K562 (cell line): ENCODE results near the gene CHTOP. TPM values are rescaled to one million over a fixed set of nuclear protein-coding genes. Genes with fewer than 3 reads are reported as not detected.
A peak's percentile ranks its signal among the peaks of the same experiment; 100 is the strongest.

Source experiments
- BACH1 ChIP-seq: fragments of 200-800 bp; sonication (Bioruptor generic); IDR thresholded peaks from 2 replicates; pipeline ENCODE4 v1.6.1; 2016; ENCODE audit warnings: missing genetic modification characterization, missing compliant biosample characterization
- HMGN3 ChIP-seq: IDR thresholded peaks from 2 replicates; pipeline ENCODE4 v1.6.1; 2011; ENCODE audit warnings: borderline replicate concordance, low read depth, mild to moderate bottlenecking, mixed read lengths, low read length; ENCODE audit not compliant: insufficient read length; ENCODE audit errors: extremely low read depth
- MAZ ChIP-seq, 2 experiments: fragments of 450-650 bp in 1 of 2; sonication (generic) in 1 of 2; formaldehyde crosslinking; IDR thresholded peaks in 1 of 2; conservative IDR thresholded peaks in 1 of 2; 2 replicates each; pipeline versions ENCODE4 v1.4.0 to v1.5.0; 2020; ENCODE audit warnings: mild to moderate bottlenecking in 1 of 2, missing genetic modification reagents in 1 of 2
- NCOA6 ChIP-seq: fragments of 450-650 bp; IDR thresholded peaks from 2 replicates; pipeline ENCODE4 v1.6.1; 2017; ENCODE audit warnings: mild to moderate bottlenecking
- RCOR1 ChIP-seq, 2 experiments: IDR thresholded peaks; 2 replicates each; pipeline ENCODE4 v1.6.1; 2012; ENCODE audit warnings: low read depth in 2 of 2, low read length in 2 of 2, borderline replicate concordance in 1 of 2, improper control_type of control experiment in 1 of 2
- ZNF175 ChIP-seq: fragments of 200-800 bp; sonication (Bioruptor generic); IDR thresholded peaks from 2 replicates; pipeline ENCODE4 v1.6.1; 2016; ENCODE audit warnings: low read depth, mild to moderate bottlenecking, missing genetic modification characterization, missing compliant biosample characterization
- polyA plus RNA-seq, 8 experiments: library from polyadenylated mRNA; depleted of rRNA in 4 of 8; stranded (reverse) in 5 of 8; unstranded in 3 of 8; fragments of >200 nt; fragmentation: Nextera tagmentation in 2 of 8; fragmentation: Illumina TruSeq in 1 of 8; extraction: Ambion mirVana in 2 of 8; extraction: Trizol in 1 of 8; gene quantifications; 2 replicates each; pipeline versions ENCODE4 v1.2.1 to v1.2.3, GENCODE V29; 2011 to 2014; ENCODE audit warnings: inconsistent platforms in 1 of 8, missing spikeins in 1 of 8
- total RNA-seq, 7 experiments: library from RNA; depleted of rRNA in 6 of 7; stranded (reverse); fragments of >200 nt in 6 of 7; fragmentation: Illumina TruSeq in 2 of 7; extraction: Trizol in 2 of 7; gene quantifications; 2 replicates each; pipeline versions ENCODE4 v1.2.1 to v1.2.3, GENCODE V29; 2011 to 2021; ENCODE audit warnings: low replicate concordance in 1 of 7
- TF ChIP-seq, protein P1 (sequence below), 2 experiments: fragments of 450-650 bp; formaldehyde crosslinking in 1 of 2; IDR thresholded peaks; 2 replicates each; pipeline versions ENCODE4 v1.4.0 to v1.6.1; 2014 to 2020; ENCODE audit warnings: mild to moderate bottlenecking in 2 of 2, borderline replicate concordance in 1 of 2, low read depth in 1 of 2
- TF ChIP-seq, protein P2 (sequence below): sonication (generic); formaldehyde crosslinking; IDR thresholded peaks from 2 replicates; pipeline ENCODE4 v1.8.0; 2022; ENCODE audit warnings: missing genetic modification reagents, mild to moderate bottlenecking, borderline replicate concordance

CHTOP gene
- total and polyA plus RNA-seq, 9 of the 15 experiments (the other 6 are each of a cell fraction or from before 2014, with no cell fraction given), result 10.2 to 91.8 (median 60.8) TPM

DNA sequence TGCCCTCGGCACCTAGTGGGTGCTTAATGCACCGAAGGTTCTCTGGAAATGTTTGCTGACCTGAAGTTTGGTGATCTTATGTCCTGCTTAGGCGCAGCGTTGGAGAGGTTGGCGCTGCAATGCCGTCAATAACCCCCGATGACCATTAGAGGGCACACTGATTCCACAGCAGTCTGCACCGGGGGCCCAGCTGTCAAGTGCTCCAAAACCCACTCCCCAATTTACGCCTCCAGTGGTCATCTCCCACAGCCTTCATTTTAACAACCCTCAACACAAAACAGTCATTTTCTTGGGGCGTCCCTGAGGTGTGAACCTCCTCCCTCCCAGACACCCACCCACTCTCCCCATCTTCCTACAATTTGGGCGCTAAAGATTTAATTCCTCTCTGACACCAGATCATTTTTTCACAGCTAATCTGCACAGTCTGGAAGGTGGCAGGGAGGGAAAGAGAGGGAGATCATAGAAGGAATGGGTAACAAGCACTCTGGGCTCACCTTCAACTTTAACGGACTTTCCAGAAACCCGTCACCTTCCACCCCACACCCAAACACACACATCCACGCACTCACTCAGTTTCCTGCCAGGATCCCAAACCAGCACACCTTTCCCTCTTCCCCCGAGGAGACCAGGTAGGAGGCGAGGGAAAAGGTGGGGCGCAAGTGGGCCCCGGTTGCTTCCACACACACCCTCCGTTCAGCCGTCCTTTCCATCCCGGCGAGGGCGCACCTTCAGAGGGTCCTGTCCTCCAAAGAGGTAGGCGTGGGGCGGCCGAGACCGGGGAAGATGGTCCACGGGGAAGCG, 44.1 kb downstream of the CHTOP start (continued):
- TF ChIP-seq RCOR1 (IDR thresholded peaks at IDR 0.05; ENCODE audit: borderline replicate concordance in 1 of 2, low read depth in 2 of 2, low read length in 2 of 2) (0 out of 4 replicates have a peak, but pooled peaks of 1 of the 2 experiments have one; percentile 31), MAZ (CRISPR knock-in tag; conservative IDR thresholded peaks at IDR 0.05 in 1 of 2, IDR thresholded peaks at IDR 0.05 in 1 of 2) (0 out of 4 replicates have a peak, but pooled peaks of 1 of the 2 experiments have one; percentile 48), NCOA6 (no peak), ZNF175 (CRISPR knock-in tag) (no peak), HMGN3 (no peak), BACH1 (tag) (no peak)
- TF ChIP-seq, protein P1, sequence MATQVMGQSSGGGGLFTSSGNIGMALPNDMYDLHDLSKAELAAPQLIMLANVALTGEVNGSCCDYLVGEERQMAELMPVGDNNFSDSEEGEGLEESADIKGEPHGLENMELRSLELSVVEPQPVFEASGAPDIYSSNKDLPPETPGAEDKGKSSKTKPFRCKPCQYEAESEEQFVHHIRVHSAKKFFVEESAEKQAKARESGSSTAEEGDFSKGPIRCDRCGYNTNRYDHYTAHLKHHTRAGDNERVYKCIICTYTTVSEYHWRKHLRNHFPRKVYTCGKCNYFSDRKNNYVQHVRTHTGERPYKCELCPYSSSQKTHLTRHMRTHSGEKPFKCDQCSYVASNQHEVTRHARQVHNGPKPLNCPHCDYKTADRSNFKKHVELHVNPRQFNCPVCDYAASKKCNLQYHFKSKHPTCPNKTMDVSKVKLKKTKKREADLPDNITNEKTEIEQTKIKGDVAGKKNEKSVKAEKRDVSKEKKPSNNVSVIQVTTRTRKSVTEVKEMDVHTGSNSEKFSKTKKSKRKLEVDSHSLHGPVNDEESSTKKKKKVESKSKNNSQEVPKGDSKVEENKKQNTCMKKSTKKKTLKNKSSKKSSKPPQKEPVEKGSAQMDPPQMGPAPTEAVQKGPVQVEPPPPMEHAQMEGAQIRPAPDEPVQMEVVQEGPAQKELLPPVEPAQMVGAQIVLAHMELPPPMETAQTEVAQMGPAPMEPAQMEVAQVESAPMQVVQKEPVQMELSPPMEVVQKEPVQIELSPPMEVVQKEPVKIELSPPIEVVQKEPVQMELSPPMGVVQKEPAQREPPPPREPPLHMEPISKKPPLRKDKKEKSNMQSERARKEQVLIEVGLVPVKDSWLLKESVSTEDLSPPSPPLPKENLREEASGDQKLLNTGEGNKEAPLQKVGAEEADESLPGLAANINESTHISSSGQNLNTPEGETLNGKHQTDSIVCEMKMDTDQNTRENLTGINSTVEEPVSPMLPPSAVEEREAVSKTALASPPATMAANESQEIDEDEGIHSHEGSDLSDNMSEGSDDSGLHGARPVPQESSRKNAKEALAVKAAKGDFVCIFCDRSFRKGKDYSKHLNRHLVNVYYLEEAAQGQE (IDR thresholded peaks at IDR 0.05; ENCODE audit: borderline replicate concordance), result peak; percentile 85
- TF ChIP-seq, protein P1 (CRISPR knock-in tag; IDR thresholded peaks at IDR 0.05; ENCODE audit: low read depth), result no peak
- TF ChIP-seq, protein P2, sequence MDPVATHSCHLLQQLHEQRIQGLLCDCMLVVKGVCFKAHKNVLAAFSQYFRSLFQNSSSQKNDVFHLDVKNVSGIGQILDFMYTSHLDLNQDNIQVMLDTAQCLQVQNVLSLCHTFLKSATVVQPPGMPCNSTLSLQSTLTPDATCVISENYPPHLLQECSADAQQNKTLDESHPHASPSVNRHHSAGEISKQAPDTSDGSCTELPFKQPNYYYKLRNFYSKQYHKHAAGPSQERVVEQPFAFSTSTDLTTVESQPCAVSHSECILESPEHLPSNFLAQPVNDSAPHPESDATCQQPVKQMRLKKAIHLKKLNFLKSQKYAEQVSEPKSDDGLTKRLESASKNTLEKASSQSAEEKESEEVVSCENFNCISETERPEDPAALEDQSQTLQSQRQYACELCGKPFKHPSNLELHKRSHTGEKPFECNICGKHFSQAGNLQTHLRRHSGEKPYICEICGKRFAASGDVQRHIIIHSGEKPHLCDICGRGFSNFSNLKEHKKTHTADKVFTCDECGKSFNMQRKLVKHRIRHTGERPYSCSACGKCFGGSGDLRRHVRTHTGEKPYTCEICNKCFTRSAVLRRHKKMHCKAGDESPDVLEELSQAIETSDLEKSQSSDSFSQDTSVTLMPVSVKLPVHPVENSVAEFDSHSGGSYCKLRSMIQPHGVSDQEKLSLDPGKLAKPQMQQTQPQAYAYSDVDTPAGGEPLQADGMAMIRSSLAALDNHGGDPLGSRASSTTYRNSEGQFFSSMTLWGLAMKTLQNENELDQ (CRISPR knock-in tag), result no peak
